ENCODE data around the gene ADIG. TPM values are rescaled to one million over a fixed set of nuclear protein-coding genes. Genes with fewer than 3 reads are reported as not detected.
A peak's percentile ranks its signal among the peaks of the same experiment; 100 is the strongest.

ADIG gene
- total and polyA plus RNA-seq, 2 of the 13 experiments (the other 11 are each of a cell fraction or from before 2014, with no cell fraction given), result 0.15 TPM; not detected in 1

DNA sequence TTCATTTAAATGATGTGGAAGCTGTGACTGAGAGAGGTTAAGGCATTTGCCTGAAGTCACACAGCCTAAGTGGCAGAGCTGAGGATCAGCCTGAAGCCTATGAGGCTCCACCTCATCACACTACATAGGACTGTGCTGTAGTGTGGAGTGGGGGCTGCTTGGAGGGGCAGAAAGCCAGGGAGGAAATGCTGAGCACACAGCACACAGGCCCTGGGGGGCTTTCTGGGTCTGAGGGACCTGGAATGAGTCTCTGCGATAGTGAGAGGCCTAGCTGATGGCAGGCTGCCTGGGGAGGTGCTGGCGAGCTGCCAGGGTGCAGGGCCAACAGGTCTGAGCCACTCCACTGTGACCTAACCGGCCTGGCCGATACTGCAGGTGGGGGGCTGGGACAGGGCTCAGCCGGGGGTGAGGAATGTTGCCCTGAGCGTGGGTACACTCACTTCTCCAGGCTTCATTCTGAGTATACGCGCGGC, 18.4 kb downstream of the ADIG start (continued):
- no peak for TF ChIP-seq FOXA1 (IDR thresholded peaks at IDR 0.05)
- TF ChIP-seq FOXA1 (CRISPR knock-in tag; IDR thresholded peaks at IDR 0.05), result no peak
- no peak for TF ChIP-seq KLF9 (CRISPR knock-in tag; IDR thresholded peaks at IDR 0.05; ENCODE audit: low read depth)
- no peak for TF ChIP-seq NBN (conservative IDR thresholded peaks at IDR 0.05)
- TF ChIP-seq RELA (CRISPR knock-in tag; IDR thresholded peaks at IDR 0.05), result 0 out of 2 replicates have a peak, but pooled peaks have one; percentile 55
- TF ChIP-seq, protein P1, sequence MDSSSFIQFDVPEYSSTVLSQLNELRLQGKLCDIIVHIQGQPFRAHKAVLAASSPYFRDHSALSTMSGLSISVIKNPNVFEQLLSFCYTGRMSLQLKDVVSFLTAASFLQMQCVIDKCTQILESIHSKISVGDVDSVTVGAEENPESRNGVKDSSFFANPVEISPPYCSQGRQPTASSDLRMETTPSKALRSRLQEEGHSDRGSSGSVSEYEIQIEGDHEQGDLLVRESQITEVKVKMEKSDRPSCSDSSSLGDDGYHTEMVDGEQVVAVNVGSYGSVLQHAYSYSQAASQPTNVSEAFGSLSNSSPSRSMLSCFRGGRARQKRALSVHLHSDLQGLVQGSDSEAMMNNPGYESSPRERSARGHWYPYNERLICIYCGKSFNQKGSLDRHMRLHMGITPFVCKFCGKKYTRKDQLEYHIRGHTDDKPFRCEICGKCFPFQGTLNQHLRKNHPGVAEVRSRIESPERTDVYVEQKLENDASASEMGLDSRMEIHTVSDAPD (CRISPR knock-in tag; IDR thresholded peaks at IDR 0.05), result no peak
- TF ChIP-seq MEIS2 (CRISPR knock-in tag; IDR thresholded peaks at IDR 0.05), result 0 out of 2 replicates have a peak, but pooled peaks have one; percentile 26
- no peak for TF ChIP-seq YEATS2 (CRISPR knock-in tag; IDR thresholded peaks at IDR 0.05; ENCODE audit: borderline replicate concordance)
- TF ChIP-seq, protein P2, sequence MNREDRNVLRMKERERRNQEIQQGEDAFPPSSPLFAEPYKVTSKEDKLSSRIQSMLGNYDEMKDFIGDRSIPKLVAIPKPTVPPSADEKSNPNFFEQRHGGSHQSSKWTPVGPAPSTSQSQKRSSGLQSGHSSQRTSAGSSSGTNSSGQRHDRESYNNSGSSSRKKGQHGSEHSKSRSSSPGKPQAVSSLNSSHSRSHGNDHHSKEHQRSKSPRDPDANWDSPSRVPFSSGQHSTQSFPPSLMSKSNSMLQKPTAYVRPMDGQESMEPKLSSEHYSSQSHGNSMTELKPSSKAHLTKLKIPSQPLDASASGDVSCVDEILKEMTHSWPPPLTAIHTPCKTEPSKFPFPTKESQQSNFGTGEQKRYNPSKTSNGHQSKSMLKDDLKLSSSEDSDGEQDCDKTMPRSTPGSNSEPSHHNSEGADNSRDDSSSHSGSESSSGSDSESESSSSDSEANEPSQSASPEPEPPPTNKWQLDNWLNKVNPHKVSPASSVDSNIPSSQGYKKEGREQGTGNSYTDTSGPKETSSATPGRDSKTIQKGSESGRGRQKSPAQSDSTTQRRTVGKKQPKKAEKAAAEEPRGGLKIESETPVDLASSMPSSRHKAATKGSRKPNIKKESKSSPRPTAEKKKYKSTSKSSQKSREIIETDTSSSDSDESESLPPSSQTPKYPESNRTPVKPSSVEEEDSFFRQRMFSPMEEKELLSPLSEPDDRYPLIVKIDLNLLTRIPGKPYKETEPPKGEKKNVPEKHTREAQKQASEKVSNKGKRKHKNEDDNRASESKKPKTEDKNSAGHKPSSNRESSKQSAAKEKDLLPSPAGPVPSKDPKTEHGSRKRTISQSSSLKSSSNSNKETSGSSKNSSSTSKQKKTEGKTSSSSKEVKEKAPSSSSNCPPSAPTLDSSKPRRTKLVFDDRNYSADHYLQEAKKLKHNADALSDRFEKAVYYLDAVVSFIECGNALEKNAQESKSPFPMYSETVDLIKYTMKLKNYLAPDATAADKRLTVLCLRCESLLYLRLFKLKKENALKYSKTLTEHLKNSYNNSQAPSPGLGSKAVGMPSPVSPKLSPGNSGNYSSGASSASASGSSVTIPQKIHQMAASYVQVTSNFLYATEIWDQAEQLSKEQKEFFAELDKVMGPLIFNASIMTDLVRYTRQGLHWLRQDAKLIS (CRISPR knock-in tag; IDR thresholded peaks at IDR 0.05), result no peak
- no peak for TF ChIP-seq ZNF367 (CRISPR knock-in tag; IDR thresholded peaks at IDR 0.05; ENCODE audit: borderline replicate concordance)
- TF ChIP-seq SUZ12 (IDR thresholded peaks at IDR 0.05; ENCODE audit: low read depth, low read length), result no peak
- TF ChIP-seq, protein P3, sequence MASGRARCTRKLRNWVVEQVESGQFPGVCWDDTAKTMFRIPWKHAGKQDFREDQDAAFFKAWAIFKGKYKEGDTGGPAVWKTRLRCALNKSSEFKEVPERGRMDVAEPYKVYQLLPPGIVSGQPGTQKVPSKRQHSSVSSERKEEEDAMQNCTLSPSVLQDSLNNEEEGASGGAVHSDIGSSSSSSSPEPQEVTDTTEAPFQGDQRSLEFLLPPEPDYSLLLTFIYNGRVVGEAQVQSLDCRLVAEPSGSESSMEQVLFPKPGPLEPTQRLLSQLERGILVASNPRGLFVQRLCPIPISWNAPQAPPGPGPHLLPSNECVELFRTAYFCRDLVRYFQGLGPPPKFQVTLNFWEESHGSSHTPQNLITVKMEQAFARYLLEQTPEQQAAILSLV (CRISPR knock-in tag; IDR thresholded peaks at IDR 0.05; ENCODE audit: borderline replicate concordance), result no peak
- no peak for TF ChIP-seq ZSCAN21 (CRISPR knock-in tag; IDR thresholded peaks at IDR 0.05; ENCODE audit: borderline replicate concordance)
- TF ChIP-seq ZNF501 (CRISPR knock-in tag; IDR thresholded peaks at IDR 0.05), result no peak
- TF ChIP-seq, protein P4, sequence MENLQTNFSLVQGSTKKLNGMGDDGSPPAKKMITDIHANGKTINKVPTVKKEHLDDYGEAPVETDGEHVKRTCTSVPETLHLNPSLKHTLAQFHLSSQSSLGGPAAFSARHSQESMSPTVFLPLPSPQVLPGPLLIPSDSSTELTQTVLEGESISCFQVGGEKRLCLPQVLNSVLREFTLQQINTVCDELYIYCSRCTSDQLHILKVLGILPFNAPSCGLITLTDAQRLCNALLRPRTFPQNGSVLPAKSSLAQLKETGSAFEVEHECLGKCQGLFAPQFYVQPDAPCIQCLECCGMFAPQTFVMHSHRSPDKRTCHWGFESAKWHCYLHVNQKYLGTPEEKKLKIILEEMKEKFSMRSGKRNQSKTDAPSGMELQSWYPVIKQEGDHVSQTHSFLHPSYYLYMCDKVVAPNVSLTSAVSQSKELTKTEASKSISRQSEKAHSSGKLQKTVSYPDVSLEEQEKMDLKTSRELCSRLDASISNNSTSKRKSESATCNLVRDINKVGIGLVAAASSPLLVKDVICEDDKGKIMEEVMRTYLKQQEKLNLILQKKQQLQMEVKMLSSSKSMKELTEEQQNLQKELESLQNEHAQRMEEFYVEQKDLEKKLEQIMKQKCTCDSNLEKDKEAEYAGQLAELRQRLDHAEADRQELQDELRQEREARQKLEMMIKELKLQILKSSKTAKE (CRISPR knock-in tag; IDR thresholded peaks at IDR 0.05; ENCODE audit: borderline replicate concordance), result no peak
- TF ChIP-seq, protein P5, sequence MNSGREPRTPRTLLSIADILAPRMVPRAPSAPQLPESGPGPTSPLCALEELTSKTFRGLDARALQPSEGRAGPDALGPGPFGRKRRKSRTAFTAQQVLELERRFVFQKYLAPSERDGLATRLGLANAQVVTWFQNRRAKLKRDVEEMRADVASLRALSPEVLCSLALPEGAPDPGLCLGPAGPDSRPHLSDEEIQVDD (CRISPR knock-in tag; IDR thresholded peaks at IDR 0.05; ENCODE audit: borderline replicate concordance), result no peak
- TF ChIP-seq NFYB (CRISPR knock-in tag; IDR thresholded peaks at IDR 0.05), result no peak
- no peak for TF ChIP-seq MTF1 (CRISPR knock-in tag; IDR thresholded peaks at IDR 0.05)
- TF ChIP-seq GTF2F1 (IDR thresholded peaks at IDR 0.05; ENCODE audit: low read length), result no peak
- TF ChIP-seq PTBP1 (IDR thresholded peaks at IDR 0.05; ENCODE audit: low read depth, low read length, poor library complexity, severe bottlenecking), result peak; percentile 51
- TF ChIP-seq RORA (CRISPR knock-in tag; IDR thresholded peaks at IDR 0.05), result no peak
- TF ChIP-seq, protein P6, sequence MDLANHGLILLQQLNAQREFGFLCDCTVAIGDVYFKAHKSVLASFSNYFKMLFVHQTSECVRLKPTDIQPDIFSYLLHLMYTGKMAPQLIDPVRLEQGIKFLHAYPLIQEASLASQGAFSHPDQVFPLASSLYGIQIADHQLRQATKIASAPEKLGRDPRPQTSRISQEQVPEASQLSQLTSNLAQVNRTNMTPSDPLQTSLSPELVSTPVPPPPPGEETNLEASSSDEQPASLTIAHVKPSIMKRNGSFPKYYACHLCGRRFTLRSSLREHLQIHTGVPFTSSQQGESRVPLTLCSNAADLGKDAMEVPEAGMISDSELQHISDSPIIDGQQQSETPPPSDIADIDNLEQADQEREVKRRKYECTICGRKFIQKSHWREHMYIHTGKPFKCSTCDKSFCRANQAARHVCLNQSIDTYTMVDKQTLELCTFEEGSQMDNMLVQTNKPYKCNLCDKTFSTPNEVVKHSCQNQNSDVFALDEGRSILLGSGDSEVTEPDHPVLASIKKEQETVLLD (CRISPR knock-in tag; IDR thresholded peaks at IDR 0.05; ENCODE audit: low read depth), result no peak

Data from HepG2 (cell line).